Neural progenitor cell (in vitro differentiated cells): ENCODE data around the gene NDUFA8. TPM values are rescaled to one million over a fixed set of nuclear protein-coding genes. Genes with fewer than 3 reads are reported as not detected.

ENCODE experiments used
- DNase-seq: peaks from one replicate; pipeline ENCODE4 v3.0.0-alpha.2; 2016; ENCODE audit warnings: low spot score
- H2AFZ ChIP-seq: fragments of 200-600 bp; sonication (generic); replicated peaks from 2 replicates; pipeline ENCODE4 v1.6.1; 2016; ENCODE audit warnings: antibody characterized with exemption
- H3F3A ChIP-seq: fragments of 200-600 bp; sonication (generic); 2 replicates; pipeline ENCODE4 v1.6.1; 2016; ENCODE audit warnings: antibody characterized with exemption, low read depth
- H3K27ac ChIP-seq: fragments of 200-600 bp; sonication (generic); 2 replicates; pipeline ENCODE4 v1.5.1; 2016; ENCODE audit warnings: mild to moderate bottlenecking
- H3K27me3 ChIP-seq: fragments of 200-600 bp; sonication (generic); 2 replicates; pipeline ENCODE4 v1.6.1; 2016; ENCODE audit warnings: mild to moderate bottlenecking, moderate library complexity
- H3K36me3 ChIP-seq: fragments of 200-600 bp; sonication (generic); 2 replicates; pipeline ENCODE4 v1.5.1; 2016
- H3K4me1 ChIP-seq: fragments of 200-600 bp; sonication (generic); 2 replicates; pipeline ENCODE4 v1.6.1; 2016; ENCODE audit warnings: mixed run types
- H3K4me2 ChIP-seq: fragments of 200-600 bp; sonication (generic); 2 replicates; pipeline ENCODE4 v1.6.1; 2016
- H3K4me3 ChIP-seq: fragments of 200-600 bp; sonication (generic); 2 replicates; pipeline ENCODE4 v1.5.1; 2016
- H3K79me2 ChIP-seq: fragments of 200-600 bp; sonication (generic); 2 replicates; pipeline ENCODE4 v1.6.1; 2016; ENCODE audit warnings: low read depth
- H3K9ac ChIP-seq: fragments of 200-600 bp; sonication (generic); 2 replicates; pipeline ENCODE4 v1.6.1; 2016
- H3K9me3 ChIP-seq: fragments of 200-600 bp; sonication (generic); 2 replicates; pipeline ENCODE4 v1.5.1; 2016; ENCODE audit warnings: low read depth
- H4K20me1 ChIP-seq: fragments of 200-600 bp; sonication (generic); 2 replicates; pipeline ENCODE4 v1.6.1; 2016; ENCODE audit warnings: low read depth
- H3K27ac Mint-ChIP-seq: 3 replicates; pipeline ENCODE4 v1.8.0; 2021; ENCODE audit warnings: mixed read lengths
- H3K27me3 Mint-ChIP-seq: 2 replicates; pipeline ENCODE4 v1.8.0; 2022; ENCODE audit warnings: low read depth, mild to moderate bottlenecking, inconsistent platforms, moderate library complexity, mixed read lengths; ENCODE audit not compliant: insufficient read depth
- H3K36me3 Mint-ChIP-seq: 3 replicates; pipeline ENCODE4 v1.8.0; 2021; ENCODE audit warnings: mixed read lengths
- H3K4me1 Mint-ChIP-seq: 3 replicates; pipeline ENCODE4 v1.8.0; 2021; ENCODE audit warnings: mixed read lengths
- H3K4me3 Mint-ChIP-seq: 3 replicates; pipeline ENCODE4 v1.8.0; 2021; ENCODE audit warnings: mild to moderate bottlenecking, moderate library complexity, mixed read lengths
- H3K9me3 Mint-ChIP-seq: 3 replicates; pipeline ENCODE4 v1.8.0; 2020; ENCODE audit warnings: mixed read lengths
- CTCF ChIP-seq: fragments of 200-600 bp; sonication (generic); IDR thresholded peaks from 2 replicates; pipeline ENCODE4 v1.5.1; 2017; ENCODE audit warnings: antibody characterized with exemption, mild to moderate bottlenecking
- EZH2 ChIP-seq: fragments of 200-600 bp; sonication (generic); IDR thresholded peaks from 2 replicates; pipeline ENCODE4 v1.6.1; 2017; ENCODE audit warnings: antibody characterized with exemption, mild to moderate bottlenecking, moderate library complexity
- EZH2phosphoT487 ChIP-seq: fragments of 200-600 bp; sonication (generic); IDR thresholded peaks from 2 replicates; pipeline ENCODE4 v1.6.1; 2017; ENCODE audit warnings: antibody characterized with exemption
- total RNA-seq: library from RNA; depleted of rRNA; stranded (reverse); fragments of >200 nt; gene quantifications from 2 replicates; pipeline ENCODE4 v1.2.3, GENCODE V29; 2015; ENCODE audit warnings: low replicate concordance

The NDUFA8 gene
- 33.6 and 49.6 TPM in 2 replicates for total RNA-seq

GRCh38 chr9:122159026-122159924 lies at the start of gene NDUFA8, which contains the start of gene MORN5:
Gene NDUFA8, minus strand, starts transcription at chr9:122159779. Its CDS starts 102 bp downstream, at chr9:122159677.
Gene MORN5, plus strand, starts transcription at chr9:122159908. Its CDS starts 65 bp downstream, at chr9:122159973.
- peaks cover 9% of the 10 kb centered on the region for H3K27me3 Mint-ChIP-seq
- TF ChIP-seq CTCF (no peak), EZH2 (no peak), EZH2phosphoT487 (no peak)

GRCh38 chr9:122207096-122207495 lies 47.5 kb upstream of the NDUFA8 start:
- H3K4me1 Mint-ChIP-seq: peaks cover 6% of the 10 kb centered on the region
- Histone ChIP-seq H3F3A (no peaks in the 10 kb centered on the region), H3K36me3 (no peaks in the 10 kb centered on the region), H3K4me1 (no peaks in the 10 kb centered on the region), H4K20me1 (no peaks in the 10 kb centered on the region), H3K9me3 (no peaks in the 10 kb centered on the region), H3K9ac (no peak overlapping the region), H3K4me2 (no peak overlapping the region), H2AFZ (no peak overlapping the region), H3K4me3 (no peak overlapping the region), H3K27me3 (peaks cover 51% of the 10 kb centered on the region), H3K79me2 (no peaks in the 10 kb centered on the region), H3K27ac (no peak overlapping the region)
- no peak overlapping the region for H3K4me3 Mint-ChIP-seq
- DNase-seq: no peak
- H3K27me3 Mint-ChIP-seq: peaks cover 26% of the 10 kb centered on the region
- peaks cover 3% of the 10 kb centered on the region for H3K9me3 Mint-ChIP-seq
- H3K36me3 Mint-ChIP-seq: no peaks in the 10 kb centered on the region
- H3K27ac Mint-ChIP-seq: no peak overlapping the region
- TF ChIP-seq CTCF (no peak), EZH2phosphoT487 (no peak), EZH2 (no peak)

More at GRCh38 chr9:122159026-122159924, at the start of gene NDUFA8, which contains the start of gene MORN5:
- Histone ChIP-seq H3K27me3 (peaks cover 23% of the 10 kb centered on the region), H3K4me2 (peak within 1 kb of the TSS; percentile 89), H4K20me1 (peaks cover 30% of the 10 kb centered on the region), H3K27ac (no peak within 1 kb of the TSS), H3K9me3 (no peaks in the 10 kb centered on the region), H3K79me2 (peaks cover 47% of the 10 kb centered on the region), H3K9ac (peak within 1 kb of the TSS; percentile 65), H3K4me1 (no peaks in the 10 kb centered on the region), H3F3A (no peaks in the 10 kb centered on the region), H2AFZ (peak within 1 kb of the TSS; percentile 86), H3K36me3 (no peaks in the 10 kb centered on the region), H3K4me3 (peak within 1 kb of the TSS; percentile 96)
- Mint-ChIP-seq H3K9me3 (peaks cover 8% of the 10 kb centered on the region), H3K4me3 (peak within 1 kb of the TSS; percentile 97), H3K36me3 (no peaks in the 10 kb centered on the region), H3K4me1 (peaks cover 17% of the 10 kb centered on the region), H3K27ac (peak within 1 kb of the TSS; percentile 89)
- peak; percentile 99 for DNase-seq

DNA sequence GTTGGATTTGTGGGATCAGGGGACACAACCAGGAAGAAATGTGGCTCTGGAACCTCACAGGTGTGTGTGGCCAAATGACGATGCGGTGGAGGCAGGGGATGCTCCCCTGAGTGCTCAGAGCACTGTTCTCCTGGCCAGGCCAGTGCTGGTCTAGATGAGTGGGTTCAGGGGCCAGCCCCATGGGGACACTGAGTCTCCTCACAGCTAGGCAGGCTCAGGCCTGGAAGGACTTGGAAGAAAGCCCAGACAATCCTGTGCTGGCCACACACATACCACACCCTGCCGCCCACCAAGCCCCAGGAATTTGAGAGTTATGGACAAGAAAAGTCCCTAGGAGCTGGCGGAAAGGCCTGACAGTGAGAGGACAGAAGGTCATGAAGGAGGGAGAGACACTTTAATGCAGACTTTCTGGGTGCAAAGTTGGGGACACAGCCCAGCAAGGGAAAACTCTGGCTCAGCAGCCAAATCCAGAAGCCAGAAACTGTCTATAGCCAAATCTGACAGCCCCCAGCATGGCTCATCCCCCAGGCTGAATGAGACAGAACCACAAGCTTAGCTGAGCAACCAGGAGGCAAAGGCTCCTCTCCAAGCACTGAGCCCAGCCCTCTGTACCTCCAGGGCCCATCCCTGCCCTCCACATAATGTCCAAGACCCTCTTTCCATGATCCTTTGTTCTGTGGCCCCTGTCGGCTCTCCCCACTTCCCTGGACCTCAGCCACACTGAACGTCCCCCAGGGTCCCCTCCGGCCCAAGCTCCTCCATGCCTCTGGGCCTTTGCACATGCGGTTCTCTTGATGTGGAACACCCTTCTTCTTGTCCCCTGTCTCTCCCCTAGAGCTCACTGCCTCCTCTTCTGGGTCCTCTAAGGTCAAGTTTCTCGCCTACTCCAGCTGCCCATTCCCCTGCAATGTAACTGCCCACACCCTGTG lies 46.8 kb upstream of the NDUFA8 start:
- no peaks in the 10 kb centered on the region for H3F3A ChIP-seq
- Mint-ChIP-seq H3K9me3 (peaks cover 3% of the 10 kb centered on the region), H3K36me3 (no peaks in the 10 kb centered on the region), H3K4me1 (peaks cover 6% of the 10 kb centered on the region), H3K27me3 (peaks cover 19% of the 10 kb centered on the region), H3K4me3 (no peak overlapping the region), H3K27ac (peak overlapping the region; percentile 16)
- DNase-seq: no peak
- H3K9me3 ChIP-seq: no peaks in the 10 kb centered on the region
- H3K27me3 ChIP-seq: peaks cover 44% of the 10 kb centered on the region
- H3K27ac ChIP-seq: no peak overlapping the region
- no peaks in the 10 kb centered on the region for H3K4me1 ChIP-seq
- H2AFZ ChIP-seq: no peak overlapping the region
- no peak for TF ChIP-seq EZH2phosphoT487
- H3K4me3 ChIP-seq: no peak overlapping the region
- no peak overlapping the region for H3K9ac ChIP-seq
- H3K4me2 ChIP-seq: no peak overlapping the region
- H3K79me2 ChIP-seq: no peaks in the 10 kb centered on the region
- no peaks in the 10 kb centered on the region for H4K20me1 ChIP-seq
- H3K36me3 ChIP-seq: no peaks in the 10 kb centered on the region
